Astrocyte (in vitro differentiated cells and primary cell): ENCODE measurements around the gene IRS1.

Experiments used
- EZH2 ChIP-seq: IDR thresholded peaks from 2 replicates; pipeline ENCODE4 v1.6.1; 2012; ENCODE audit warnings: mild to moderate bottlenecking, low read length, inconsistent platforms; ENCODE audit not compliant: insufficient read depth
- TF ChIP-seq, protein P1 (sequence below): IDR thresholded peaks from 2 replicates; pipeline ENCODE4 v1.5.1; 2011; ENCODE audit warnings: low read depth, mild to moderate bottlenecking, inconsistent platforms, low read length, moderate library complexity; ENCODE audit not compliant: insufficient read depth

GRCh38 chr2:226740039-226740648 is 59.5 kb downstream of the IRS1 start:
- TF ChIP-seq, protein P1, sequence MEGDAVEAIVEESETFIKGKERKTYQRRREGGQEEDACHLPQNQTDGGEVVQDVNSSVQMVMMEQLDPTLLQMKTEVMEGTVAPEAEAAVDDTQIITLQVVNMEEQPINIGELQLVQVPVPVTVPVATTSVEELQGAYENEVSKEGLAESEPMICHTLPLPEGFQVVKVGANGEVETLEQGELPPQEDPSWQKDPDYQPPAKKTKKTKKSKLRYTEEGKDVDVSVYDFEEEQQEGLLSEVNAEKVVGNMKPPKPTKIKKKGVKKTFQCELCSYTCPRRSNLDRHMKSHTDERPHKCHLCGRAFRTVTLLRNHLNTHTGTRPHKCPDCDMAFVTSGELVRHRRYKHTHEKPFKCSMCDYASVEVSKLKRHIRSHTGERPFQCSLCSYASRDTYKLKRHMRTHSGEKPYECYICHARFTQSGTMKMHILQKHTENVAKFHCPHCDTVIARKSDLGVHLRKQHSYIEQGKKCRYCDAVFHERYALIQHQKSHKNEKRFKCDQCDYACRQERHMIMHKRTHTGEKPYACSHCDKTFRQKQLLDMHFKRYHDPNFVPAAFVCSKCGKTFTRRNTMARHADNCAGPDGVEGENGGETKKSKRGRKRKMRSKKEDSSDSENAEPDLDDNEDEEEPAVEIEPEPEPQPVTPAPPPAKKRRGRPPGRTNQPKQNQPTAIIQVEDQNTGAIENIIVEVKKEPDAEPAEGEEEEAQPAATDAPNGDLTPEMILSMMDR = no peak
- no peak for TF ChIP-seq EZH2
